ENCODE results near the gene RUNX2.

RUNX2 gene

DNA sequence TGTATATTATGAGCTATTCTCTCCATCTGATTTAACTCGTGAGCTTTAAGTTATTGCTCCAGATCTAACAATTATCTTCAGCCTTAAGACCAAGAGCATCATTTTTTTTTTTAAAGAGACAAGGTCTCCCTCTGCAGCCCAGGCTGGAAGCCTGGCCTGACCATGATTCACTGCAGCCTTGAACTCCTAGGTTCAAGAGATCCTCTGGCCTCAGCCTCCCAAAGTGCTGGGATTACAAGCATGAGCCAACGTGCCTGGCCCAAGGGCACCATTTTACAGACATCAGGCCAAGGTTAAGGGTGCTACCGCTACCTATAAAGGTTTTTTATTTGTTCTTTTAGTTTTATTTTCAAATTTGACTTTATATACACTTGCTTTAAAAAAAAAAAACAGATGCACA, 47.3 kb downstream of the RUNX2 start:
- DNase-seq: no peak
- TF ChIP-seq GATA1 (IDR thresholded peaks at IDR 0.05; ENCODE audit: low read depth, low read length) (no peak), POLR2A (IDR thresholded peaks at IDR 0.05; ENCODE audit: low read length) (no peak)

DNA sequence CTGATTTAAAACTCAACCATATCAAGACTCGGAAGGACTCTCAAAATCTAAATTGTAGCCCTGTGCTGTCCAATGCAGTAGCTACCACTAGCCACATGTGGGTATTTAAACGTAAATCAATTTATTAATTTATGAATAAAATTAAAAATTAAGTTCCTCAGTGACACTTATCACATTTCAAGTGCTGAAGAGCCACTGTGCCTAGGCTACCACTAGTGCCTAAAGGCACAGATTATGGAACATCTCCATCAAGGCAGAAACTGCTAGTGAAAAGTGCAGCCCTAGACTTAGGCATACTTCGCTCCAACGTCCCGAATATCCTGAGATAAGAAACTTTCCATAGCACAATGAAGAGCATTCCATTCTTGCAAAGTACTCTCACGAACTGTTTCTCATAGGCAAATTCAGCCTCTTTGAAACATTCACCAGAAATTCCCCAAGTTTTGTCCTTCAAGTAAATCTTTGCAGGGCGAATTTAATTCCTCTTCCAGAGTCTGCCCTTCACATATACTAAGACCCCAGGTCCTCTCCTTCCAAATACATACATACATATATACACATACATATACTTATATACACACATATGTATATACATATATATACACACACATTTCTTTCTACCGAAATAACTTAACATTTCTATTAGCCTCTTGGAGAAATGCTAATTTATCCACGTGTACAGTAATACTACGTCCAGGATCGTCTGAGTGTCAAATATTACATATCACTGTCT, 48.3 kb downstream of the RUNX2 start:
- DNase-seq: peak; percentile 26 to 29
- no peak for TF ChIP-seq GATA1 (IDR thresholded peaks at IDR 0.05; ENCODE audit: low read depth, low read length)
- no peak for TF ChIP-seq POLR2A (IDR thresholded peaks at IDR 0.05; ENCODE audit: low read length)

DNA sequence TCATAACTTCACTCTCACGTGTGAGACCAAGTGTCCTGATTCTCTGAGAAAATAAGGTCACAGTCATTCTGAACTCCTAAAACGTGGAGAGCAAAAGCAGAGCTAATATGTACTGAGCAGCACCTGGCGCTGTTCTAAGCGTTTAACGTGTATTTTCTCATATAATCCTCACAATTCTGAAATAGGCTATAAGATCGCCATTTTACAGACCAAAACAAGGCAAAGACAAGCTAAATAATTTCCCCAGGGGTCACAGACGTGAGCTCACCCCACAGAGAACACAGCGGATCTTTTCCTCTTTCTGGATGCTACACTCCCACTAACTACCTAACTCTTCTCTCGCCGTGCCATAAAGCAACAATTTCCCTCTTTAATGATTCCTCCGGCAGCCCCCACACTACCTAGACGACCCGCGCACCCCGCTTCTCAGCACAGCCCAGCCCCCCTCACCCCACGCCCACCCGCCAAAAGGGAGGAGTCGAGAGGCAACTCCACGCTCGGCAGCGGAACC, 49.0 kb downstream of the RUNX2 start:
- DNase-seq: no peak
- TF ChIP-seq GATA1 (IDR thresholded peaks at IDR 0.05; ENCODE audit: low read depth, low read length) (no peak), POLR2A (IDR thresholded peaks at IDR 0.05; ENCODE audit: low read length) (no peak)

GRCh38 chr6:45377554-45378333, 49.6 kb downstream of the RUNX2 start, which contains the start of gene SUPT3H:
Gene SUPT3H, minus strand, starts transcription at chr6:45377934.
- TF ChIP-seq POLR2A (IDR thresholded peaks at IDR 0.05; ENCODE audit: low read length) (peak; percentile 89), GATA1 (IDR thresholded peaks at IDR 0.05; ENCODE audit: low read depth, low read length) (no peak)
- peak; percentile 93 to 95 for DNase-seq

DNA sequence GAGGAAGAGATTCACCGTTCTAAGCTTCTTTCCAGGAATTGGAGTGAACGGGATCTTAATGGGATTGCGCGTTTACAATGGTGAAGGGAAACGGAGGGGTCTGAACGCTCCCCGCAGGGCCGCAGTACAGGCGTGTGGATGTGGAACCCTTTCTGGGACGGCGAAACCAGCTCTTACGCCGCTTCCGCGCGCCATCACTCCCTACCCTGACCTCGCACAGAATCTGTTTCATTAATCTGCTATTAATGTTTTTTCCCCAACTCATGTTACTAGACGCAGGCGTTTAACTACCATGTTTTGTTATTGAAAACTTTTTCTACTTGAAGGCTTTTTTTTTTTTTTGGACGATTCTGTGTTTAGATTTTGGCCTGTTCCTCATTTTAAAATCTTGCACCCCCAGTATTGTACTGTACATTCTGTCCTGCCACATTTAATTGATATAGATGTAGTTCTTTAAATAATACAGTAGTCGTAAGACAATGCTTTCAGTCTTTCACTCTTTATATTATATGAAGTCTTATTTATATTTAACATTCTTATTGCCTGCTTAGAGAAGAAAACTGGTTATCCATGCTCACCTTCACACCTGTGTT, 50.3 kb downstream of the RUNX2 start:
- TF ChIP-seq GATA1 (IDR thresholded peaks at IDR 0.05; ENCODE audit: low read depth, low read length) (no peak), POLR2A (IDR thresholded peaks at IDR 0.05; ENCODE audit: low read length) (peak; percentile 57)
- DNase-seq: peak in 1 of 2 experiments; percentile 67

- no peak for DNase-seq
- TF ChIP-seq POLR2A (IDR thresholded peaks at IDR 0.05; ENCODE audit: low read length) (no peak), GATA1 (IDR thresholded peaks at IDR 0.05; ENCODE audit: low read depth, low read length) (no peak)
These were observed 54.3 kb downstream of the RUNX2 start for GRCh38 chr6:45382391-45382790.

DNA sequence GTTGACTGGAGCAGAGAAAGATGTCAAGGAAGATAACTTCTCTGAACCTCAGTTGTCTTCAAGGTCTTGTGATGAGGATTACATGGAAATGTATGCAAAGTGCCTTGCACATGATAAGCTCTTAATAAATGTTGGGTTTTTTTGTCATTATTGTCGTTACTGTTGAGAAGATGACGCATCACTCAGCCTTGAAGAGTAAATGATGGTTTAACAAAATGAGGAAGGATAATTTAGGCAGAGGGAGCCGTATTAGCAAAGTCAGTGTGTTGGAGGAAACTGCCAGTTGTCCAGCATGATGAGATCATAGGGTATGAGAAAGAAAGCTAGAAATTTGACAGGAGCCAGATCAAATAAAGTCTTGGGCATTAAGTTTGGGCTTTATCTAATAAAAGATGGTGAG, 58.4 kb downstream of the RUNX2 start:
- TF ChIP-seq POLR2A (IDR thresholded peaks at IDR 0.05; ENCODE audit: low read length): no peak
- no peak for TF ChIP-seq GATA1 (IDR thresholded peaks at IDR 0.05; ENCODE audit: low read depth, low read length)
- DNase-seq: no peak

GRCh38 chr6:45387236-45387635, 59.1 kb downstream of the RUNX2 start:
- TF ChIP-seq GATA1 (IDR thresholded peaks at IDR 0.05; ENCODE audit: low read depth, low read length) (no peak), POLR2A (IDR thresholded peaks at IDR 0.05; ENCODE audit: low read length) (no peak)
- no peak for DNase-seq

- DNase-seq: no peak
- TF ChIP-seq POLR2A (IDR thresholded peaks at IDR 0.05; ENCODE audit: low read length) (no peak), GATA1 (IDR thresholded peaks at IDR 0.05; ENCODE audit: low read depth, low read length) (no peak)
These were observed 60.2 kb downstream of the RUNX2 start for GRCh38 chr6:45388328-45388727.

GRCh38 chr6:45394586-45395095, 66.5 kb downstream of the RUNX2 start:
- TF ChIP-seq GATA1 (IDR thresholded peaks at IDR 0.05; ENCODE audit: low read depth, low read length): no peak
- no peak for DNase-seq

DNA sequence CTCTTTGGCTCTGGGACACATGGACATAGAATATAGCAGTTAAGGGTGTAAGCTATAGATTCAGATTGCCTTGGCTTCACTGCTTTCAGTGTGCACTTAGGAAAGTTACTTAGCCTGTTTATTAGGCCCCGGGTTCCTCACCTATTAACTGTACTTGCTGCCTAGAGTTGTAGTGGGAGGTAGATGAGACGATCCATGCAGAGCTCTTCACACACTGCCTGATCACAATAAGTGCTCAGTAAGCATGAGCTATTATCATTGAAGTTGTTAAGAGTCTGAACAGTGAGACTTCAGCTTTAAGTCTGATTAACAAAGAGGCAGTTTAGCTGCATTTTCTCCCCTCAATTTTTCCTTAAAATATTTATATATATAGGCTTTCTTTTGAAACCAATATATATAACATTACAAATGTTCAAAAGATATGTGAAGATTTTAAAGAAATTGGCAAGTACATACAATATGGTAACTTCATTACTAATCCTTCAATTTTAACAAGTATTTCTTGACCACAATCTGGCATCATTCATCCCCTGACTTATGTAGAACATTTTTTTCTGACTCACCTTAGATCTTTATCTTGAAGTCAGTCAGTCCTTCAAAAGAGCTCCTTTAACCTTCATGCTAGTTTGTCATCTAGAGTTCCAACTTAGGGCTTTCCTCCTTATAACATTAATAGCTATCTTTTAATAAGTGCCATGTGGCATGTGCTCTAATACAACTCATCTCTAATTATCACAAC, 70.1 kb downstream of the RUNX2 start:
- no peak for TF ChIP-seq GATA1 (IDR thresholded peaks at IDR 0.05; ENCODE audit: low read depth, low read length)
- no peak for TF ChIP-seq POLR2A (IDR thresholded peaks at IDR 0.05; ENCODE audit: low read length)
- DNase-seq: no peak

DNA sequence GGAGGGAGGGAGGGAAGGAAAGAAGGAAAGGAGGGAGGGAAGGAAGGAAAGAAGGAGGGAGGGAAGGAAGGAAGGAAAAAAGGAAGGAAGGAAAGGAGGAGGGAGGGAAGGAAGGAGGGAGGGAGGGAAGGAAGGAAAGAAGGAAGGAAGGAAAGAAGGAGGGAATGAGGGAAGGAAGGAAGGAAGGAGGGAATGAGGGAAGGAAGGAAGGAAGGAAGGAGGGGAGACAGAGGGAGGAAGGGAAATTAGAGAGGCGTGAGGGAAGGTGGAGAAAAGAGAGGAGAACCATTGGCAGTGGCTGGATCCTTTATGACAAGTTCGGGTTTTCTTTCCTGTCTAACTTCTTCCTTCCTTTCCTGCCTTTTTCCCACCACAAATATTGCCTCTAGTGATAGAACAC, 71.9 kb downstream of the RUNX2 start:
- no peak for DNase-seq
- TF ChIP-seq GATA1 (IDR thresholded peaks at IDR 0.05; ENCODE audit: low read depth, low read length) (no peak), POLR2A (IDR thresholded peaks at IDR 0.05; ENCODE audit: low read length) (no peak)

DNA sequence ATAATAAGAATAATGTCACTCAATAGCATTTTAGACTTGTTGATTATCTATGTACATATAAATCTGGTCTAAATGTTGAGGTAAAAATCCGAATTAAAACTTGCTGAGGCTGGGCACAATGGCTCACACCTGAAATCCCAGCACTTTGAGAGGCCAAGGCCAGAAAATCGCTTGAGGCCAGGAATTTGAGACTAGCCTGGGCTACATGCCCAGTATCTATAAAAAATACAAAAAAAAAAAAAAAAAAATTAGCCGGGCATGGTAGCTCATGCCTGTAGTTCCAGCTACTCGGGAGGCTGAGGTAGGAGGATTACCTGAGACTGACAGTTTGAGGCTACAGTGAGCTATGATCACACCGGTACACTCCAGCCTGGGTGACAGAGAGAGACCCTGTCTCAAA, 83.8 kb downstream of the RUNX2 start:
- TF ChIP-seq POLR2A (IDR thresholded peaks at IDR 0.05; ENCODE audit: low read length) (no peak), GATA1 (IDR thresholded peaks at IDR 0.05; ENCODE audit: low read depth, low read length) (no peak)
- DNase-seq: no peak

Measured in erythroblast (primary cell).